ENCODE data around the gene SNCB. TPM values are rescaled to one million over a fixed set of nuclear protein-coding genes. Genes with fewer than 3 reads are reported as not detected.

SNCB gene
- total and polyA plus RNA-seq, 9 donors, result 0.13 TPM; not detected in 8

GRCh38 chr5:176625512-176625911 is 4.8 kb downstream of the SNCB start:
- no peaks in the 10 kb centered on the region for H3K27me3 ChIP-seq
- H3K36me3 ChIP-seq, result no peaks in the 10 kb centered on the region
- peaks cover 7% of the 10 kb centered on the region for H3K4me1 ChIP-seq (ENCODE audit: insufficient read depth)
- WGBS, 3 donors, result 71 to 73% (median 72%) methylated on average over 2 of the region's 2 CpGs
- no peak for TF ChIP-seq EP300 (IDR thresholded peaks at IDR 0.05)
- TF ChIP-seq CTCF (IDR thresholded peaks at IDR 0.05), result no peak
- intact Hi-C loops (cut with DNase I), result no loop called here
- H3K9me3 ChIP-seq, result no peaks in the 10 kb centered on the region
- no peak for DNase-seq
- H3K4me3 ChIP-seq, result no peak overlapping the region
- no peak overlapping the region for H3K27ac ChIP-seq

GRCh38 chr5:176624938-176625337 is 5.4 kb downstream of the SNCB start:
- Histone ChIP-seq H3K4me1 (ENCODE audit: insufficient read depth) (peaks cover 5% of the 10 kb centered on the region), H3K4me3 (no peak overlapping the region), H3K27me3 (no peaks in the 10 kb centered on the region), H3K27ac (no peak overlapping the region), H3K36me3 (no peaks in the 10 kb centered on the region), H3K9me3 (no peaks in the 10 kb centered on the region)
- intact Hi-C loops (cut with DNase I), result no loop called here
- WGBS, 3 donors, result 50 to 61% (median 55%) methylated on average over 9 of the region's 9 CpGs
- no peak for TF ChIP-seq POLR2A (IDR thresholded peaks at IDR 0.05)
- TF ChIP-seq EP300 (IDR thresholded peaks at IDR 0.05), result no peak
- no peak for TF ChIP-seq CTCF (IDR thresholded peaks at IDR 0.05)
- no peak for DNase-seq

- no peak for DNase-seq
- H3K4me1 ChIP-seq (ENCODE audit: insufficient read depth), result peaks cover 4% of the 10 kb centered on the region
- H3K36me3 ChIP-seq, result no peaks in the 10 kb centered on the region
- no peak overlapping the region for H3K4me3 ChIP-seq
- no peaks in the 10 kb centered on the region for H3K9me3 ChIP-seq
- no peaks in the 10 kb centered on the region for H3K27me3 ChIP-seq
- no peak overlapping the region for H3K27ac ChIP-seq
- intact Hi-C loops (cut with DNase I), result no loop called here
- WGBS, 3 donors, result 65 to 76% (median 67%) methylated on average over 4 of the region's 4 CpGs
- TF ChIP-seq EP300 (IDR thresholded peaks at IDR 0.05) (no peak), CTCF (IDR thresholded peaks at IDR 0.05) (no peak), POLR2A (IDR thresholded peaks at IDR 0.05) (no peak)
Observed at GRCh38 chr5:176624142-176624541, 6.2 kb downstream of the SNCB start.

GRCh38 chr5:176621661-176622079 is 8.7 kb downstream of the SNCB start:
- Histone ChIP-seq H3K4me3 (no peak overlapping the region), H3K4me1 (ENCODE audit: insufficient read depth) (peaks cover 4% of the 10 kb centered on the region), H3K27me3 (no peaks in the 10 kb centered on the region), H3K36me3 (no peaks in the 10 kb centered on the region), H3K27ac (no peak overlapping the region), H3K9me3 (no peaks in the 10 kb centered on the region)
- 41 to 45% (median 44%) methylated on average over 13 of the region's 13 CpGs for WGBS, 3 donors
- TF ChIP-seq EP300 (IDR thresholded peaks at IDR 0.05) (no peak), POLR2A (IDR thresholded peaks at IDR 0.05) (no peak), CTCF (IDR thresholded peaks at IDR 0.05) (no peak)
- no peak for DNase-seq
- intact Hi-C loops (cut with DNase I), result no loop called here

Measured in ovary (tissue), 9 donors.